GM08714 (cell line): Measurements from ENCODE around the gene ARHGAP24.
A peak's percentile ranks its signal among the peaks of the same experiment; 100 is the strongest.

ENCODE experiments used
- H3K4me3 ChIP-seq: fragments of 200-500 bp; sonication (Bioruptor generic); 2 replicates; pipeline ENCODE4 v1.5.1; 2014; ENCODE audit warnings: mild to moderate bottlenecking, low read length, inconsistent platforms
- ZNF274 ChIP-seq: IDR thresholded peaks from 2 replicates; pipeline ENCODE4 v1.6.1; 2012; ENCODE audit warnings: mild to moderate bottlenecking, low read depth, low read length

ARHGAP24 gene

GRCh38 chr4:85681221-85681657 is 206.3 kb downstream of the ARHGAP24 start:
- no peak overlapping the region for H3K4me3 ChIP-seq
- no peak for TF ChIP-seq ZNF274

GRCh38 chr4:85681921-85682320 is 207.0 kb downstream of the ARHGAP24 start:
- H3K4me3 ChIP-seq = no peak overlapping the region
- no peak for TF ChIP-seq ZNF274

- no peak overlapping the region for H3K4me3 ChIP-seq
- no peak for TF ChIP-seq ZNF274
Measured at GRCh38 chr4:85682391-85682790, 207.4 kb downstream of the ARHGAP24 start.

GRCh38 chr4:85684676-85685075 is 209.7 kb downstream of the ARHGAP24 start:
- no peak overlapping the region for H3K4me3 ChIP-seq
- TF ChIP-seq ZNF274 = no peak

- TF ChIP-seq ZNF274 = no peak
- H3K4me3 ChIP-seq = no peak overlapping the region
Measured at GRCh38 chr4:85686398-85686797, 211.4 kb downstream of the ARHGAP24 start.

GRCh38 chr4:85688055-85688740 is 213.2 kb downstream of the ARHGAP24 start:
- H3K4me3 ChIP-seq = no peak overlapping the region
- no peak for TF ChIP-seq ZNF274

GRCh38 chr4:85696661-85697060 is 221.7 kb downstream of the ARHGAP24 start:
- no peak for TF ChIP-seq ZNF274
- no peak overlapping the region for H3K4me3 ChIP-seq

GRCh38 chr4:85697854-85698253 is 222.9 kb downstream of the ARHGAP24 start:
- no peak for TF ChIP-seq ZNF274
- no peak overlapping the region for H3K4me3 ChIP-seq

- TF ChIP-seq ZNF274 = no peak
- no peak overlapping the region for H3K4me3 ChIP-seq
Measured at GRCh38 chr4:85700362-85700761, 225.4 kb downstream of the ARHGAP24 start.

- H3K4me3 ChIP-seq = no peak overlapping the region
- TF ChIP-seq ZNF274 = no peak
Measured at GRCh38 chr4:85701861-85702321, 226.9 kb downstream of the ARHGAP24 start.

- no peak for TF ChIP-seq ZNF274
- H3K4me3 ChIP-seq = no peak overlapping the region
Measured at GRCh38 chr4:85703096-85703495, 228.1 kb downstream of the ARHGAP24 start.

- peak overlapping the region; percentile 22; the same call in 1 of the 2 replicates for H3K4me3 ChIP-seq
- TF ChIP-seq ZNF274 = no peak
Measured at GRCh38 chr4:85707611-85708010, 232.7 kb downstream of the ARHGAP24 start.

GRCh38 chr4:85708468-85708867 is 233.5 kb downstream of the ARHGAP24 start:
- no peak overlapping the region for H3K4me3 ChIP-seq
- TF ChIP-seq ZNF274 = no peak

GRCh38 chr4:85713005-85713404 is 238.1 kb downstream of the ARHGAP24 start:
- H3K4me3 ChIP-seq = no peak overlapping the region
- TF ChIP-seq ZNF274 = no peak

GRCh38 chr4:85715991-85716737 is 241.2 kb downstream of the ARHGAP24 start:
- no peak overlapping the region for H3K4me3 ChIP-seq
- TF ChIP-seq ZNF274 = no peak
